ENCODE data around the gene MEGF11. TPM values are rescaled to one million over a fixed set of nuclear protein-coding genes. Genes with fewer than 3 reads are reported as not detected.

Gene MEGF11
- total RNA-seq, 4 donors from 2014 or later, result not detected

- no peak overlapping the region for H3K4me3 ChIP-seq
- no peaks in the 10 kb centered on the region for H3K9me3 ChIP-seq
- no peak overlapping the region for H3K27ac ChIP-seq
- DNase-seq, result no peak
- no peaks in the 10 kb centered on the region for H3K27me3 ChIP-seq
- TF ChIP-seq CTCF (IDR thresholded peaks at IDR 0.05) (no peak), POLR2A (IDR thresholded peaks at IDR 0.05) (no peak)
- H3K36me3 ChIP-seq, result no peaks in the 10 kb centered on the region
- no peaks in the 10 kb centered on the region for H3K4me1 ChIP-seq
Measured at GRCh38 chr15:65991721-65992483, 261.6 kb downstream of the MEGF11 start.

- Histone ChIP-seq H3K4me1 (no peaks in the 10 kb centered on the region), H3K9me3 (no peaks in the 10 kb centered on the region), H3K4me3 (no peak overlapping the region), H3K36me3 (no peaks in the 10 kb centered on the region), H3K27ac (no peak overlapping the region), H3K27me3 (no peaks in the 10 kb centered on the region)
- no peak for TF ChIP-seq POLR2A (IDR thresholded peaks at IDR 0.05)
- no peak for TF ChIP-seq CTCF (IDR thresholded peaks at IDR 0.05)
- DNase-seq, result no peak
Measured at GRCh38 chr15:65990298-65990981, 263.1 kb downstream of the MEGF11 start.

GRCh38 chr15:65987100-65987499, 266.4 kb downstream of the MEGF11 start:
- no peak for TF ChIP-seq POLR2A (IDR thresholded peaks at IDR 0.05)
- TF ChIP-seq CTCF (IDR thresholded peaks at IDR 0.05), result no peak
- H3K27me3 ChIP-seq, result no peaks in the 10 kb centered on the region

GRCh38 chr15:65986416-65986815, 267.1 kb downstream of the MEGF11 start:
- Histone ChIP-seq H3K36me3 (no peaks in the 10 kb centered on the region), H3K4me3 (no peak overlapping the region), H3K9me3 (no peaks in the 10 kb centered on the region), H3K27me3 (no peaks in the 10 kb centered on the region), H3K4me1 (peaks cover 0 to 8% (median 0%) of the 10 kb centered on the region in 4 donors), H3K27ac (no peak overlapping the region)
- TF ChIP-seq CTCF (IDR thresholded peaks at IDR 0.05) (no peak), POLR2A (IDR thresholded peaks at IDR 0.05) (no peak)
- no peak for DNase-seq

More at GRCh38 chr15:65987100-65987499, 266.4 kb downstream of the MEGF11 start:
- Histone ChIP-seq H3K4me3 (no peak overlapping the region), H3K27ac (no peak overlapping the region), H3K9me3 (no peaks in the 10 kb centered on the region), H3K4me1 (peaks cover 0 to 4% (median 0%) of the 10 kb centered on the region in 4 donors), H3K36me3 (no peaks in the 10 kb centered on the region)
- no peak for DNase-seq

- DNase-seq, result no peak
- TF ChIP-seq POLR2A (IDR thresholded peaks at IDR 0.05) (no peak), CTCF (IDR thresholded peaks at IDR 0.05) (no peak)
- no peak overlapping the region for H3K4me3 ChIP-seq
- no peaks in the 10 kb centered on the region for H3K36me3 ChIP-seq
- H3K27me3 ChIP-seq, result no peaks in the 10 kb centered on the region
- H3K4me1 ChIP-seq, result peaks cover 0 to 8% (median 0%) of the 10 kb centered on the region in 4 donors
- H3K27ac ChIP-seq, result no peak overlapping the region
- no peaks in the 10 kb centered on the region for H3K9me3 ChIP-seq
Measured at GRCh38 chr15:65985387-65985786, 268.2 kb downstream of the MEGF11 start.

Measured in Peyer's patch (tissue), 4 donors.